Esophagus muscularis mucosa (tissue), 3 donors: ENCODE results near the gene ZNF644.

ENCODE experiments used
- CTCF ChIP-seq, 3 experiments: fragments of 200-600 bp in 2 of 3; fragments of 450-650 bp in 1 of 3; sonication (generic) in 2 of 3; IDR thresholded peaks; one replicate each; pipeline ENCODE4 v1.5.1; 2017 to 2019; ENCODE audit warnings: antibody characterized with exemption in 3 of 3, mild to moderate bottlenecking in 2 of 3, moderate library complexity in 1 of 3
- POLR2A ChIP-seq: fragments of 450-650 bp; IDR thresholded peaks from one replicate; pipeline ENCODE4 v1.6.1; 2017; ENCODE audit warnings: antibody characterized with exemption, moderate library complexity, mild to moderate bottlenecking, low read depth

GRCh38 chr1:90948301-90948700, 73.5 kb downstream of the ZNF644 start:
- TF ChIP-seq CTCF (IDR thresholded peaks at IDR 0.05), result no peak
- TF ChIP-seq POLR2A, result no peak
